Measurements from ENCODE around the gene COX7B2.

DNA sequence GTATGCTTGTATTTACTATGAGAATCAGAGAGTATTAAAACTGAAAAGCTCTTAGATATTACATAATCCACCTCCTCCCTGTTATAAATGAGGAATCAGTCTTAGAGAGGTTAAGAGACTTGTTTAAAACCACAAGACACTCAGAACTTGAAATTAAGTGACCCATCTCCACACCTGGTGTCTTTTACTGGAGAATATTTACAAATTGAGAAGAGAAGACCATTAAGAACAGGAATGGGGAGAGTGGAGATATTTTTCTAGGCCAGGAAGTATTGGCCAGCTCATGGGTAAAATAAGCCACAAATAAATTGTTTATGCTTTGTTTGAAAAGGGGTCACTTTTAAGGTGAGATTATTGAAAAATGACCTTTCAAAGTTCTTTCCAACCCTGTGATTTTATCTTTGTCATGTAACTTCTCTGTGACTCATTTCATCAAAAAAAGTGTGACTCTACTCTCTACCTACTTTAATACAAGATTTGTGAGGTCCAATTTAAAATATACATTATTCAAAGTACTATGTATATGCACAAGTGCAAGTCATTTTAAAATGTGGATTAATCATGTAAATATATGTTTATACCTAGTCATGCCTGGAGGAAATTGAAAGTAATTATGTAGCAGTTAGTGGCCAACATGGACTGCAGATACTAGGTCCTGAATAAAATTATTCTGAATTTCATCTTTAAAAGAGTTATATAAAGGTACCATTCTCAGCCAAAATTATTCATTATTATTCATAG, 15.9 kb upstream of the COX7B2 start:
- no peak for TF ChIP-seq MXI1 (IDR thresholded peaks at IDR 0.05; ENCODE audit: low read depth, low read length)
- TF ChIP-seq, protein P1, sequence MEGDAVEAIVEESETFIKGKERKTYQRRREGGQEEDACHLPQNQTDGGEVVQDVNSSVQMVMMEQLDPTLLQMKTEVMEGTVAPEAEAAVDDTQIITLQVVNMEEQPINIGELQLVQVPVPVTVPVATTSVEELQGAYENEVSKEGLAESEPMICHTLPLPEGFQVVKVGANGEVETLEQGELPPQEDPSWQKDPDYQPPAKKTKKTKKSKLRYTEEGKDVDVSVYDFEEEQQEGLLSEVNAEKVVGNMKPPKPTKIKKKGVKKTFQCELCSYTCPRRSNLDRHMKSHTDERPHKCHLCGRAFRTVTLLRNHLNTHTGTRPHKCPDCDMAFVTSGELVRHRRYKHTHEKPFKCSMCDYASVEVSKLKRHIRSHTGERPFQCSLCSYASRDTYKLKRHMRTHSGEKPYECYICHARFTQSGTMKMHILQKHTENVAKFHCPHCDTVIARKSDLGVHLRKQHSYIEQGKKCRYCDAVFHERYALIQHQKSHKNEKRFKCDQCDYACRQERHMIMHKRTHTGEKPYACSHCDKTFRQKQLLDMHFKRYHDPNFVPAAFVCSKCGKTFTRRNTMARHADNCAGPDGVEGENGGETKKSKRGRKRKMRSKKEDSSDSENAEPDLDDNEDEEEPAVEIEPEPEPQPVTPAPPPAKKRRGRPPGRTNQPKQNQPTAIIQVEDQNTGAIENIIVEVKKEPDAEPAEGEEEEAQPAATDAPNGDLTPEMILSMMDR (IDR thresholded peaks at IDR 0.05 in 2 of 3, conservative IDR thresholded peaks at IDR 0.05 in 1 of 3; ENCODE audit: control insufficient read depth in 2 of 3, extremely low read depth in 1 of 3, insufficient read depth in 1 of 3, low read depth in 3 of 3, low read length in 3 of 3), result no peak
